Stimulated activated naive CD8-positive, alpha-beta T cell treated with anti-CD3 and anti-CD28 coated beads, Interleukin-15, Interleukin-2, amounts not matched to agents 100 U/mL and 50 U/mL, for 24 hours (primary cell): ENCODE measurements around the gene PCDH12.

Experiments
- ATAC-seq: fragments of 150-1000 bp; cut with Tn5 transposase; one replicate; pipeline ENCODE4 v1.10.0; 2021
- DNase-seq: peaks from one replicate; pipeline ENCODE4 v3.0.0; 2021

PCDH12 gene

GRCh38 chr5:141908796-141909195, 49.2 kb downstream of the PCDH12 start:
- ATAC-seq (peak; percentile 84), DNase-seq (no peak)

DNA sequence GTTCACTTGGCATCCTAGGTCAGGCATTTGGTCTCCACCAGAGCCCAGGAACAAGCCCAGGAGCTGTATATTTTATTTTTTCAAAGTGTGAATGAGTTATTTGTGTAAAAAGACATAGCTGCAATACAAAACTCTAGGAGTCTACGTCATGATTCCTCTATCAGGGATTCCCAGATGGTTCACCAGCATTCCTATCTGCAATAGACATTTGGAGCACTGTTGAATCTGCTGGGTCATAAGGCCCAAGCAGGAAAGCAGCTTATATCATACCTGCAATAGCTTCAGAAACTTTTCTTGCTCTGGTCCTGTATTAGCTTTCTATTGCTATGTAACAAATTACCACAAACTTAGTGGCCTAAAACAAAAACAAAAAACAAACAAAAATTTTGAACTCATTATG, 51.0 kb downstream of the PCDH12 start:
- ATAC-seq (no peak), DNase-seq (no peak)

- ATAC-seq (no peak), DNase-seq (no peak)
Observed at GRCh38 chr5:141906517-141906916, 51.5 kb downstream of the PCDH12 start.

GRCh38 chr5:141904551-141904950, 53.5 kb downstream of the PCDH12 start:
- ATAC-seq = no peak

GRCh38 chr5:141903261-141903660, 54.7 kb downstream of the PCDH12 start:
- ATAC-seq (no peak), DNase-seq (no peak)

More at GRCh38 chr5:141904551-141904950, 53.5 kb downstream of the PCDH12 start:
- no peak for DNase-seq

- no peak for DNase-seq
- ATAC-seq = no peak
Observed at GRCh38 chr5:141902015-141902814, 55.8 kb downstream of the PCDH12 start.

DNA sequence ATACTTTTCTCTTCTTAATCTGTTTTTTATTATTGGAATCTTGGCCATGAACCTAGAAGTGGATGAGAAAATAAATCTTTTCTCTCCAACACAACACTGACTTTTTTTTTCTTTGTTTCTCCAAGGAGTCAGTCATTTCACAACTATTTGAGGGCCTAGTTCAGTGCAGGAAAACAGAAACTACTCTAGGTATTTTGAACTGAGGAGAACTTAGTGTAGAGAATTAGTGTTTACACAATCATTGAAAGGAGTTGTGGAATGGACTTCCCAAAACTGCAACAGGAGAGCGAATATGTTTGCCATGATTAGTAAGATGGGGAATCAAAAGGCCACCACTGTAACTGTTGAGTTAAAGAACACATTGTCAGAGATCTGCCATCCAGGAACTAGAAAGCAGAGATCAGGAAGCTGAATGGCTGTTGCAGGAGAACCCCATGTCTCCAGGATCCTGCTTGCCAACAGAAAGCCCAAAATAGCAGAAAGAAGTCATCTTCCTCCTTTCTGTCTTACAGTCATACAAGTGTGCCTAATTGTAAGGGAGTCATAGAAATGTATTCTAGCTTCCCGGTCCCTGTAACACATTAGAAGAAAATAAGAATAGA, 59.5 kb downstream of the PCDH12 start:
- ATAC-seq (no peak), DNase-seq (no peak)

GRCh38 chr5:141897425-141897824, 60.6 kb downstream of the PCDH12 start:
- ATAC-seq = no peak

More at GRCh38 chr5:141897425-141897824, 60.6 kb downstream of the PCDH12 start:
- no peak for DNase-seq
